Measurements from ENCODE around the gene SLC28A1.

GRCh38 chr15:84840255-84840654 lies 44.2 kb upstream of the SLC28A1 start:
- TF ChIP-seq CTCF (IDR thresholded peaks at IDR 0.05 in 2 of 3, conservative IDR thresholded peaks at IDR 0.05 in 1 of 3; ENCODE audit: borderline replicate concordance in 1 of 3, insufficient read depth in 1 of 3, low read depth in 2 of 3, low read length in 2 of 3) (no peak), MAX (IDR thresholded peaks at IDR 0.05) (no peak), POLR2AphosphoS5 (IDR thresholded peaks at IDR 0.05; ENCODE audit: low read depth, low read length) (no peak), EZH2 (IDR thresholded peaks at IDR 0.05) (no peak), CEBPB (IDR thresholded peaks at IDR 0.05; ENCODE audit: low read depth) (no peak), POLR2A (IDR thresholded peaks at IDR 0.05; ENCODE audit: borderline replicate concordance, extremely low read depth, insufficient read depth, insufficient read length) (no peak)
